ENCODE measurements around the gene CELSR1.
"Not testable (repeated sequence)": the region's sequence is repeated elsewhere in the genome, so short reads cannot be mapped to it uniquely, and the experiment has no call there.

The CELSR1 gene

DNA sequence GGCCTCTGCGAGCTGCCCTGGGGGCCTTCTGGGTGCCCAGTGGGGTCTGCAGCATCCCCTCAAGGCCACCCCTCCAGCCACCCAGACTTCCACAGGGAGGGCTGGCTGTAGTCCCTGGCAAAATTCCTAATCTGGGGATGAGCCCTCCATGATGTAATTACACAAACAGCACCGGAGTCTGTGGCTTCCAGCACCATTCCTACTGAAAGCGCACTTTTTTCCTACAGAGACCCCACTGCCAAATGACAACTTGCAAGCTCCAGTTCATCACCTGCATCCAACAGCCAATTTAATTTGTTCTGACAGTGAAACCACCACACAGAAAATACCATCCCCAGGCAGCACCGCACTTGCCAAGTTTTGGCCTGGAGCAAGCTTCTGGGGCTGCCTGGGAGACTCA lies 131.5 kb downstream of the CELSR1 start:
- DNase-seq (ENCODE audit: insufficient read length) (no peak), FAIRE-seq (no peak)
- TF ChIP-seq POLR2A (IDR thresholded peaks at IDR 0.05; ENCODE audit: low read depth, low read length) = no peak
- no peak for TF ChIP-seq POLR2AphosphoS5 (IDR thresholded peaks at IDR 0.05; ENCODE audit: low read depth, low read length)
- TF ChIP-seq TAF1 (IDR thresholded peaks at IDR 0.05; ENCODE audit: borderline replicate concordance, low read depth, low read length) = no peak

DNA sequence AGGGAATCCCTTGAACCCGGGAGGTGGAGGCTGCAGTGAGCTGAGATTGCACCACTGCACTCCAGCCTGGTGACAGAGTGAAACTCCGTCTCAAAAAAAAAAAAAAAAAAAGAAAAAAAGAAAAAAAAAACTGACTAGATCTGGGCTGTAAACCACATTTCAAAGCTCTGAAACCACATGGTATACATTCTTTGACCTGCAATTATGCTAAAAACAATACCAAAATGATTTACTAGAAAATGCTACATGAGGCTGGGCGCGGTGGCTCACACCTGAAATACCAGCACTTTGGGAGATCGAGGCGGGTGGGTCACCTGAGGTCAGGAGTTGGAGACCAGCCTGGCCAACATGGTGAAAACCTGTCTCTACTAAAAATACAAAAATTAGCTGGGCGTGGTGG lies 133.5 kb downstream of the CELSR1 start:
- not testable (repeated sequence) for FAIRE-seq

GRCh38 chr22:46402505-46402904 lies 134.9 kb downstream of the CELSR1 start:
- TF ChIP-seq POLR2A (IDR thresholded peaks at IDR 0.05; ENCODE audit: low read depth, low read length) = no peak
- no peak for TF ChIP-seq TAF1 (IDR thresholded peaks at IDR 0.05; ENCODE audit: borderline replicate concordance, low read depth, low read length)
- no peak for TF ChIP-seq POLR2AphosphoS5 (IDR thresholded peaks at IDR 0.05; ENCODE audit: low read depth, low read length)
- no peak for FAIRE-seq

More for the DNA sequence above, 133.5 kb downstream of the CELSR1 start:
- DNase-seq (ENCODE audit: insufficient read length) = not testable (repeated sequence)

DNA sequence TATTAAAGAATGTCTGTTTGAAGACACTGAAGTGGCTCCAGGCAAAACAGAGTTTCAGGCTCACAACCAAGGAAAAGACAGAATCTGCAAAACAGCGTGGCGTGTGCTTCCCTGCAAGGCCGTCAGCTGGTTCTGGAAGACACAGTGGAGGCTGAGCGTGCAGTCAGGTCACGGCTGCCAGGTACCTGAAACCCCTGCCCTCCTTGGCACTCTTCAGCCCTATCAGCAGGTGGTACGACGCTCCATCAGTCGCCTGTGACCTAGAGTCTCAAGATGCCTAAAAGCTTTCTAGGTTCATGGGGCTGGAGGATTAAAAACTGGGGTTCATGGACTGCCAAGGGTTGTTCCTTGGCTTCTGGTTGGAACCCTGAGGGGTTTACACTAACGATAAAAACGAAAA lies 136.1 kb downstream of the CELSR1 start:
- FAIRE-seq (no peak), DNase-seq (ENCODE audit: insufficient read length) (no peak)
- no peak for TF ChIP-seq POLR2A (IDR thresholded peaks at IDR 0.05; ENCODE audit: low read depth, low read length)
- TF ChIP-seq POLR2AphosphoS5 (IDR thresholded peaks at IDR 0.05; ENCODE audit: low read depth, low read length) = no peak
- no peak for TF ChIP-seq TAF1 (IDR thresholded peaks at IDR 0.05; ENCODE audit: borderline replicate concordance, low read depth, low read length)

More at GRCh38 chr22:46402505-46402904, 134.9 kb downstream of the CELSR1 start:
- DNase-seq (ENCODE audit: insufficient read length) = no peak

- TF ChIP-seq TAF1 (IDR thresholded peaks at IDR 0.05; ENCODE audit: borderline replicate concordance, low read depth, low read length) = no peak
- no peak for TF ChIP-seq POLR2AphosphoS5 (IDR thresholded peaks at IDR 0.05; ENCODE audit: low read depth, low read length)
- TF ChIP-seq POLR2A (IDR thresholded peaks at IDR 0.05; ENCODE audit: low read depth, low read length) = no peak
- DNase-seq (ENCODE audit: insufficient read length) = no peak
- no peak for FAIRE-seq
Observed at GRCh38 chr22:46399251-46400024, 138.0 kb downstream of the CELSR1 start.

- FAIRE-seq = no peak
- no peak for DNase-seq (ENCODE audit: insufficient read length)
Observed at GRCh38 chr22:46397951-46398350, 139.5 kb downstream of the CELSR1 start.

DNA sequence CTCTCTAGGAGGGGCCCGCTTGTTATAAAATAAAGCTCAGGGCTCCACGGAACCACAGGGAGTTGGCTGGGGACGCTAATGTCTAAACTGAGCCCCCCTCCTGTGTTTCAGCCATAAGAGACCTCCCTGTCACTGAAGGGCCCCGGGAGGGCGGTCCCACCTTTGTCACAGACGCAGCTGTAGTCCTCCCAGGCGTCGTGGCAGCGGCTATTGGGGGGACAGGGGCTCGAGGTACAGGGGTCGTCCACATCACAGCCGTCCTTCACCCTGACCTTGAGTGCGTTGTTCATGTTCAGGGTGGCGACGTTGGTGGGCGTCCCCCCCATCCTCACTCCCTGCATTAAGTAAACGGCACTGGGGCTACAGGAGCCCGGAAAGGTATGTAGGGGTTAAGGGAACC lies 139.9 kb downstream of the CELSR1 start:
- FAIRE-seq (no peak), DNase-seq (ENCODE audit: insufficient read length) (no peak)
- TF ChIP-seq POLR2AphosphoS5 (IDR thresholded peaks at IDR 0.05; ENCODE audit: low read depth, low read length) (no peak), TAF1 (IDR thresholded peaks at IDR 0.05; ENCODE audit: borderline replicate concordance, low read depth, low read length) (no peak), POLR2A (IDR thresholded peaks at IDR 0.05; ENCODE audit: low read depth, low read length) (no peak)

More at GRCh38 chr22:46397951-46398350, 139.5 kb downstream of the CELSR1 start:
- no peak for TF ChIP-seq POLR2AphosphoS5 (IDR thresholded peaks at IDR 0.05; ENCODE audit: low read depth, low read length)
- TF ChIP-seq TAF1 (IDR thresholded peaks at IDR 0.05; ENCODE audit: borderline replicate concordance, low read depth, low read length) = no peak
- no peak for TF ChIP-seq POLR2A (IDR thresholded peaks at IDR 0.05; ENCODE audit: low read depth, low read length)

- DNase-seq (ENCODE audit: insufficient read length); FAIRE-seq: not testable (repeated sequence)
Observed at GRCh38 chr22:46397049-46397448, 140.4 kb downstream of the CELSR1 start.

DNA sequence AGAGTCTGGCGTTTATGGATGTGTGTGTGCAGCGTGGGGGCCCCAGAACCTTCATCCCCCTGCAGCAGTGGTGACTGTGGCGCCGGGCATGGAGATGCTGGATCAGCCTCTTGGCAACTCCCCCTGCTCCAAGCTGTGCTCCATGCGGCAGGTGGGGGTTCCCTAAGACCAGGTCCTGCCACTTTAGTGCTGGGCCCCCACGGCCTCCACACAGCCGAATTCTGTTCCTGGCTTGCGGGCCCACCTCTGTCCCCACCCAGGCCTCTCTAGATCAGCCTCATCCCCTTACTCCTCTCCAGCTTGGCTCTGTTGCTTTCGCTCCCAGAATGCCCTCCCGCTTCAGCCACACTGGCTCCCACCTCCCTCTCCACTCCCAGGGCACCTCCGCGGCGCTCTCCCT lies 142.3 kb downstream of the CELSR1 start:
- no peak for DNase-seq (ENCODE audit: insufficient read length)
- FAIRE-seq = no peak
- TF ChIP-seq TAF1 (IDR thresholded peaks at IDR 0.05; ENCODE audit: borderline replicate concordance, low read depth, low read length) (no peak), POLR2AphosphoS5 (IDR thresholded peaks at IDR 0.05; ENCODE audit: low read depth, low read length) (no peak), POLR2A (IDR thresholded peaks at IDR 0.05; ENCODE audit: low read depth, low read length) (no peak)

GRCh38 chr22:46394622-46395021 lies 142.8 kb downstream of the CELSR1 start:
- DNase-seq (ENCODE audit: insufficient read length) (no peak), FAIRE-seq (no peak)
- TF ChIP-seq POLR2AphosphoS5 (IDR thresholded peaks at IDR 0.05; ENCODE audit: low read depth, low read length) (no peak), POLR2A (IDR thresholded peaks at IDR 0.05; ENCODE audit: low read depth, low read length) (no peak), TAF1 (IDR thresholded peaks at IDR 0.05; ENCODE audit: borderline replicate concordance, low read depth, low read length) (no peak)

- DNase-seq (ENCODE audit: insufficient read length) (no peak), FAIRE-seq (no peak)
- TF ChIP-seq TAF1 (IDR thresholded peaks at IDR 0.05; ENCODE audit: borderline replicate concordance, low read depth, low read length) = no peak
- TF ChIP-seq POLR2AphosphoS5 (IDR thresholded peaks at IDR 0.05; ENCODE audit: low read depth, low read length) = no peak
- TF ChIP-seq POLR2A (IDR thresholded peaks at IDR 0.05; ENCODE audit: low read depth, low read length) = no peak
Observed at GRCh38 chr22:46393873-46394272, 143.5 kb downstream of the CELSR1 start.

- DNase-seq (ENCODE audit: insufficient read length) (no peak), FAIRE-seq (no peak)
- TF ChIP-seq POLR2AphosphoS5 (IDR thresholded peaks at IDR 0.05; ENCODE audit: low read depth, low read length) (no peak), POLR2A (IDR thresholded peaks at IDR 0.05; ENCODE audit: low read depth, low read length) (no peak), TAF1 (IDR thresholded peaks at IDR 0.05; ENCODE audit: borderline replicate concordance, low read depth, low read length) (no peak)
Observed at GRCh38 chr22:46392137-46392844, 145.1 kb downstream of the CELSR1 start.

All from GM12892 (cell line).